GM19099 (cell line): ENCODE results near the gene GMPPB.

Experiments
- POLR2A ChIP-seq: IDR thresholded peaks from 3 replicates; pipeline ENCODE4 v1.6.1; 2011; ENCODE audit warnings: low read depth; ENCODE audit not compliant: insufficient read length; ENCODE audit errors: extremely low read depth

Gene GMPPB

DNA sequence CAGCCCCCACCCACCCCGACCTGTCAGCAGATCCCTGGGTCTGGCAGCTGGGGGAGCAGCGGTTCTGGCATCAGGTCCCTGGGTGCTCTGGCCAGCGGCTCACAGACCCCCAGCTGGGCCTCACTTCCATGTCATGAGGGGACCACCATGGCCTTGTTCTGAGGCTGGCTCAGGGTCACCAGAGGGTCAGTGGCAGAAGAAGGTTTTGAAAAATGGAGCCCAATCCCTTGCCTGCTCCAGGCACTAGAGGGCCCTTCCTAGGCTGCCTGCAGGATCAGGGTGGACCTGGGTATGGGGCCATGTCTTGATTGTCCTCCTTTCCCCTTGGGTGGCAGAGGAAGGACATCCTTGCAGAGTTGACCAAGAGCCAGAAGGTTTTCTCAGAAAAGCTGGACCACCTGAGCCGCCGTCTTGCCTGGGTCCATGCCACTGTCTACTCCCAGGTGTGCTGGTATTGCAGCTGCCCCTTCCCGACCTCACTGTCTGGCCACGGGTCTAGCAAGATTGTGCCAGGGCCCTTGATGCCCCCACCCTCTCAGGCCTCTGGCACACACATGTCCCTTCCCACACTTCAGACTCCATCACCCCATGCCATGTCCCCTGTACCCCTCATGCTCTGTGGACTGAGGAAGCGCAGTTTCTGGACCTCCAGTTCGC lies 17.2 kb downstream of the GMPPB start:
- TF ChIP-seq POLR2A, result no peak

DNA sequence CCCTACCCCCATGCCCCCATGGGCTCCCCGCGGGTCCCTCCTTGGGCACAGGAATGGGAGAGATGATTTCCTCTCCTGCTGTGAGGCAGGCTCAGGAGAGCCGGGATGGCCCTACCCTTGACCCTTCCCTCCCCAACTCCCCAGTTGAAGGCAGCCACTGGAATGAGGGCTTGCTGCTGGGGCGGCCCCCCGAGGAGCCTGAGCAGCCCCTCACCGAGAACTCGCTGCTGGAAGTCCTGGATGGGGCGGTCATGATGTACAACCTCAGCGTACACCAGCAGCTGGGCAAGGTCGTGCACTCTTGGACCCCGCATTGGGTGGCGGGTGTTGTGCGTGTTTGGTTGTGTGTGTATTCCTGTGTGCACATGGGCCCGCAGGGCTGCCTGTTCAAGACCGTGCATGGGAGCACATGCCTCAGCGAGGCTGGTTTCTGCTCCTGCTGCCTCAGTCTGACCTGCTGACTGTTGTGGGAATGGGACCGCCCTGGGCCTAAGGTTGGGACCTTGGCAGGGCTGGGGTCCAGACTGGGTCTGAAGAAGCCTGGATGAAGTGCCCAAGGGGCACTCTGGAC lies 18.3 kb downstream of the GMPPB start:
- TF ChIP-seq POLR2A, result no peak

DNA sequence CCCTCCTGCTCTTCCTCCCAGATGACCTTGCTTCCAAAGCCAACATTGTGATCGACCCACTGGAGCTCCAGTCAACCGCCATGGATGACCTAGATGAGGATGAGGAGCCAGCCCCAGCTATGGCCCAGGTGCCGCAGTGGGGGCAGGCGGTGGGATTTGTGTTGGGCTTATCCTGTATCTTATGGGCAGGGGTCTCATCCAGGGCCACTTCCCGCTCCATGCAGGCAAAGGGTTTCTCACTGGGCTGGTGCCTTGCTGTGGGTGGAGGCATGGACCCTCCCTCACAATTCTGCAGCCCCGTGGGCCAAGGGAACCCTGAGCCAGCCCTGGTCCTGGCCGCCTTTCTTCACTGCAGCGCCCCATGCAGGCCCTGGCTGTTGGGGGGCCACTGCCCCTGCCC lies 19.1 kb downstream of the GMPPB start:
- TF ChIP-seq POLR2A, result no peak

DNA sequence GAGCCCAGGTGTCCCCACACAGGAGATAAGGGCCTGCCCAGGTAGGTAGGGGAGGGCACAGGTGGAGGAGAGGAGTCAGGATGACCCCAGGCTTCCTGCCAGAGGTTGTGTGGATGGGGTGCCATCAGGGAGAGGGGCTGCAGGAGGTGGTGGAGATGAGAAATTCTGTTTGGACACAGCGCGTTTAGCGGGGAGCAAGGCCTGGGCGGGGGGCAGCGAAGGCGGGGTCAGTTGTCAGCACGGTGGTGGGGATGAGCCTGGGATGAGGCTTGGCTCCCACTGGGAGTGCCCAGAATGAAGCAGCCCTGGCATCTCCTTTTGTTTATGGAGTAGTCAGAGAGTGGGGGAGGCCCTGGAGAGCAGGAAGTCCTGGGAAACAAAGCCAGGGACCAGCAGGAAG lies 19.8 kb downstream of the GMPPB start:
- no peak for TF ChIP-seq POLR2A

DNA sequence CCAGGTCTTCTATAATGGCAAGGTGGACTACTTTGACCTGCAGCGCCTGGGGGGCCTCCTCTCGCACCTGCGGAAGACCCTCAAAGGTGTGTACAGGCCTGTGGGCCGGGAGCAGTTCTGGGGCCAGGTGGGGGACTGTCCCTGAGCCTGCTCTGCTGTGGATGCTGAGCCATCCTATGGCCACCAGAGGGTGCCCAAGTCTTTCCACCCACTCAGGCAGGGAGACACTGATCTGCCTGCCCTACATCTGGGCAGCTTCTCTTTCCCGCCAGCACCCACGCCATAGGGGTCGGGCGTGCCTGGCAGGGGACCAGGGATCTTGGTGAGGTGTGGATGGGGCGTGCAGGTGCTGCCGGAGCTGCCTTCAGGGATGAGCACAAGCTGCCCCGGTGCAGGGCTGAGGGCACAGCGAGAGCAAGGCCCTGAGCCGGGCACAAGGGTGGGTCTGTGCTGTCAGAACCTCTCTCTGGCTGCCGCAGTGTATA lies 20.3 kb downstream of the GMPPB start:
- TF ChIP-seq POLR2A, result no peak

DNA sequence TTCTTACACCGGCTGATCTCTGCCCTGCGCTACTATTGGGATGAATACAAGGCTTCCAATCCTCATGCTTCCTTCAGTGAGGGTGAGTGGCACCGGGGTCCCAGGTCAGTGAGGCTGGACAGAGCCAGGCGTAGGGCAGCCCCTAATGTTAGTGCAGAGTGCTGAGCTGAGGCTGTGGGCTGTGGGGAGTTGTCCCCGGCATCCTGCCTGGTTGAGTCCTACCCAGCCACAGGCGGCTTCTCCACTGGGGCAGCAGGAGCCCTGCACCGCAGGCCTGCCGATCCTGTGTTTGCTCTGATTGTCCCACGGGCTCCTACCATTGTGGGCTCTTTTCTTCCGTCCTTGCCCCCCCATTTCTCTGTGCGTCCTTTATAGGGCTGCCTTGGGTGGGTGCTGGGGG lies 21.1 kb downstream of the GMPPB start:
- no peak for TF ChIP-seq POLR2A

DNA sequence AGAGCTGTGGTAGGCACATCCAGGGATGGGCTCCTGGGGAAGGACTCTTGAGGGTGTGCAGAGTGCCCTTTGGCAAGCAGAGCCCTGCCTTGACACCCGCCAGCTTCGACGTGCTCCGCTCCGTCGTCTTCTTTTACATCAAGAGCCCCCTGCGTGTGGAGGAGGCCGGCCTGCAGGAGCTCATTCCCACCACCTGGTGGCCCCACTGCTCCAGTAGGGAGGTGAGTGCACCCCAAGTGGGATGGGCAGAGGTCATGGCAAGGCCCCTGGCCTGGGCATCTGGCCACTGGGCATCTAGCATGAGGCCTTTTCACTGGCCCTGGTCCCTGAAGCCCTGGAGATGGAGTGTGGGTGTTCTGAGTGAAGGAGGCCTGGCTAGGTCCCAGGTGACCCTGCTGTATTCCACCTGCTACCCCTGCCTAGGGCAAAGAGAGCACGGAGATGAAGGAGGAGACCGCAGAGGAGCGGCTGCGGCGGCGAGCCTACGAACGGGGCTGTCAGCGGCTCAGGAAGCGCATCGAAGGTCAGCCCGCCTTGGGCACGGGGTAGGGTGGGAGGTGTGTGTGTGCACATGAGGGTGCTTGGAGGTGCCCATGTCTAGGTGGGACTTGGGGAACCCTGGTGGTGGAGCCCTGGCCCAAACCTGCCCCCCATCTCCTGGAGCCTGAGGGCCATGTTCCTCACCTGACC lies 22.2 kb downstream of the GMPPB start:
- TF ChIP-seq POLR2A, result no peak

DNA sequence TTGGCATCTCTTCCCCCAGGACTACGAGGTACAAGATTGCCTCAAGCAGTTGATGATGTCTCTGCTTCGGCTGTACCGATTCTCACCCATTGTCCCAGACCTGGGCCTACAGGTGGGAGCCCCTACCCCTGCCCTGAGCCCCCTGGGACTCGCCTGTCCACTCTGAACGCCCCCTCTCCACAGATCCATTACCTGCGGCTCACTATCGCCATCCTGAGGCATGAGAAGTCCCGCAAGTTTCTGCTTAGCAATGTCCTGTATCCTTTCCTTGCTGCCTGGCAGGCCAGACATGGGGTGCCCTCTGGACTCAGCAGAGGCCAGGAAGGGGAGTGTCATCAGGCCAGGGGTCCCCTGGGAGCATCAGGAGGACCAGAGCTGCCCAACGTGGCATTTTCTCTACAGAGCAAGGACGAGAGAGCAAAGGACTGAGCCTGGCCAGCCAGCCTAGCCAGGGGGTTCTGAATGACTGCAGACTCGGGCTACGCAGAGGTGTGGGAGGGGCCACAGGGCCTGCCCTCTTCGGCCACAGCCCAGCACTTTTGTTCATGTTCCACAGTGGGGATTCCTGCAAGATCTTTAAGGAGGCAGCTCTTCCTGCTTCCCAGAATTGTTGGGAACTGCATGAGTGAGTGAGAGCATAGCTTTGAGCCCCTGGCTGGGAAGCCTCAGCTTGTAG lies 23.2 kb downstream of the GMPPB start:
- no peak for TF ChIP-seq POLR2A

DNA sequence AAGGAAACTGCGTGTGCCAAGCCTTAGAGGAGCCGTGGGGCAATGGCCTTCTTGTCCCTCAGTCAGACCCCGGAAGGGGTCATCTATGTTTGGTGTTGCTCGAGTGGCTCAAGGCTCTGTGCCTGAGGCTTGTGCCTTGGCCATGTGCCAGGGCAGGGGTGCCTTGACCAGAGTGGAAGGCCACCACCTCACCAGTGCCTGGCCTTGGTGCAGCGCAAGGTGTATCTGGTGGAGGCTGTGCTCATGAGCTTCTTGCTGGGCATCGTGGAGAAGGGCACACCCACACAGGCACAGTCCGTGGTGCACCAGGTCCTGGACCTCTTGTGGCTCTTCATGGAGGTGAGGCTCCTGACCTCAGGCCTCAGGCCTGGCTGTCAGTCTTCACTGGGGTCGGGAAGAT lies 23.7 kb downstream of the GMPPB start:
- no peak for TF ChIP-seq POLR2A

DNA sequence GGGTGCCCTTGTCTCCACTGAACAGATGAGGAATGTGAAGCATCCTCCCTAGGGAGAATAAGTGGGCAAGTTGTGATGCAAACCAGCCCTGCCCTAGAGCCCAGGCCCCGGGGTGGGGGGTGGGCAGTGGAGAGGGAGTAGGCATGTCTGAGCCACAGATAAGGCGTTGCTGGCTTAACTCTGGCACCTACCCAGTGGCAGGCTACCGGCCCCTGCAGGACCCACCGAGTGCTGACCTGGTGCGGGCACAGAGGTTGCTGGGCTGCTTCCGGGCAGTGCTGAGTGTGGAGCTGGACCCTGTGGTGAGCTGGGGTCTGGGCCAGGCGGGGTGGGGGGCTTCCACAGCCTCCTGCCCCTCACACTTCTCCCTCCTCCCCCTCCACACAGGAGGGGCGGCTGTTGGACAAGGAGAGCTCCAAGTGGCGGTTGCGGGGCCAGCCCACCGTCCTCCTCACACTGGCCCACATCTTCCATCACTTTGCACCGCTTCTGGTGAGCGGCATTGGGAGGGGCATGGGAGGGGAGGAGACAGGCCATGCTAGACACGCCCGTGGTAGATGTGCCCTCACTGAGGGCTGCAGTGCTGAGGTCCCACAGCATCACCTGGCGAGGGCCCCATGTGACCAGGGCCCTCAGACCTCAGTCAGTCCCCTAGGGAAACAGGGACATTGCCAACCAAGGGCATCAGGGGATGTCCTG lies 24.3 kb downstream of the GMPPB start:
- no peak for TF ChIP-seq POLR2A

DNA sequence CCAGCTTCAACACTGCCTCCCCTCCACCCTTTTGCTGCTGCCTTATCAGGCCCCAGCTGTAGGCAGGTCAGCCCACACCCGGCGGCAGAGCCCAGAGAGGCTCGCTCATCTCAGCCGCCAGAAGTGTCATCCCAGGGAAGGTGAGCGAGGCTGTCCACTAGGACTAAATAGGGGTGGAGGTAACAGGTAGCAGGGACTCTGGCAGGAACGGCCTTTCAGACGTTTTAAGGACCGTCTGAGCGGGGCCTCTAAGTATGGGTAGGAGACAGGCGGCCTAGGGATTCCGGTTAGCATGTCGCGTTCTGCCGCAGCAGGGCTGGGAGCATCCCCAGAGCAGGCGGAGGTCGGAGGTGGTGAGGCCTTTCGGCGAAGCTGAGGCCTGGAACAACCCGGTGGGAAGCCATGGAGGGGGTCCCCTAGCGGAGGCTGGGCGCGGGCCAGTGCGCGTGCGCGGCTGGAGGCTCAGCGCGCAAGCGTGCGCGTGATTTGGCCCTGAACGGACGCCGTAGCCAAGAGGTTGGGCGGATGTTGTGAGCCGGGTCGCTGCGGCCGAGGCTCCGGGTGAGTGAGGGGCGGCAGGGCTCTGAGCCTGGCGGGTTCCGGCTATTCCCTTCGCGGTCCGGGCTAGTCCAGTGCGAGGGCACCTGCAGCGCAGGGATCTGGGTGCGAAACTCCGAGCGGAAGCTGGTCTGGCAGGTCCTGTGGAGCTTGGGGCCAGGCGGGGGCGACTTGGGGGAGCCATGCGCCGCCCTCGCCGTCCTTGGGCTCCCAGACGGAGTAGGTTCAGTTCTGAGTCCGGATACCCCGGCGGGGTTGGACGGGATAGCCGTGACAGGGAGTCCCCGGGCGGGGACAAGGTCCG lies 34.5 kb downstream of the GMPPB start, which contains the start of the genes MST1 and RNF123:
Gene MST1, minus strand, starts transcription at position 429 of the 862 bp plus-strand sequence. CDS start 783 bp downstream, outside the sequence.
Gene RNF123, plus strand, starts transcription at position 512 of the 862 bp plus-strand sequence. CDS start 1,609 bp downstream, outside the sequence.
- peak; percentile 70 for TF ChIP-seq POLR2A

DNA sequence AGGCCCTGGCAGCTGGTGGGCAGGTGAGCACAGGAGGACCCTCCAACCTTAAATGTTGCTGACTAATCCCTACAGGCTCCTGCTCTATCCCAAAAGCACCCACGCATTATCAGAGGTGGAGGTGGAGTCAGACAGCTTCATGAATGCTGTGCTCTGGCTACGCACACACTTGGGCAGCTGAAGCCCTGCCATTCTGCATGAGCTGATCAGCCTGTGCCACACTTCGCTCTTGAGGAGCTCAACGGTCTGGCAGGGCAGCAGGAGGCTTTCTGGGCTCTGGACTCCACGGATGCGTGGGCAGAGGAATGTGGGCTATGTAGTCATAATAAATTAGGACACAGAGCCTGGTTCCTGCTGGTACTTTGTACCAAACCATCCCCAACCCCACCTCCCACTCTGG lies 40.6 kb downstream of the GMPPB start:
- no peak for TF ChIP-seq POLR2A

DNA sequence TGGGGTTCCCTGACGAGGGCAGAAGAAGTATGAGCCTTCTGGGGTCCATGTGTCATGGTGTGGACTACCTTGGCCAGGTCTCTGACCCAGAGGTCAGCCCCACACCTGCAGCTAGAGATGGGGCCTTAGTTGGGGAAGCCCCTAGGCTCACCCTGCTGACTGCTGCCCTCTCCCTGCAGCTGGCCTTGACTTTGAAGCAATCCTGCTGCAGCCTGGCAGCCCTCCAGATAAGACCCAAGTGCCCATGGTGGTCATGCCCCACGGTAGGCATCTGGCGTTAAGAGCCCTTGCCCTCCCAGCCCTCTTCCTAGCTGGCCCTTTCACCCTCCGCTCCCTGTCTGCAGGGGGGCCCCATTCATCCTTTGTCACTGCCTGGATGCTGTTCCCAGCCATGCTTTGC lies 42.2 kb downstream of the GMPPB start:
- TF ChIP-seq POLR2A, result no peak

DNA sequence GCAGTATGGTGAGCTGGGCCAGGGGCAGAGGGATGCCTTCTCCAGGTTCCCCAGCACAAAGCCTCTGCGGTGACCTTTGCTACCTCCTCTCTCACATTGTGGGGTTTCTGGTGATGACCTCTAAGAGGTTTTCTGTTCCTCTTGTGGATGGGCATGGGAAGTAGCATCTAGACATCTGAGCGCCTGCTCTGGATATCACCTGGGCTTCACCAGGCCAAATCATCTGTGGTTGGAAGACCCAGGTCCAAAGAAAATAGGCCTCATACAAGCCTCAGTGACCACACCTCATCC lies 42.6 kb downstream of the GMPPB start:
- no peak for TF ChIP-seq POLR2A
